ENCODE results near the gene LRRC52.

LRRC52 gene

GRCh38 chr1:165598676-165599059 is 54.9 kb downstream of the LRRC52 start:
- DNase-seq = no peak
- H3K9me2 ChIP-seq (replicated peaks; ENCODE audit: insufficient read depth, low read length) = no peaks in the 10 kb centered on the region
- H3K9me3 ChIP-seq (replicated peaks; ENCODE audit: insufficient read depth, low read length) = no peaks in the 10 kb centered on the region
- H3K4me3 ChIP-seq (ENCODE audit: low read length) = peak overlapping the region; percentile 81
- peak overlapping the region; percentile 43; the same call in 1 of the 2 replicates for H3K27ac ChIP-seq (ENCODE audit: low read length)
- no peaks in the 10 kb centered on the region for H3K27me3 ChIP-seq (replicated peaks; ENCODE audit: insufficient read depth, low read length)
- peak overlapping the region; percentile 78 for H3K9ac ChIP-seq (ENCODE audit: low read length)
- H3K4me1 ChIP-seq (ENCODE audit: low read length) = peaks cover 47% of the 10 kb centered on the region
- no peaks in the 10 kb centered on the region for H3K79me2 ChIP-seq (ENCODE audit: low read length)
- peak overlapping the region; percentile 95 for H2AFZ ChIP-seq (ENCODE audit: low read length)
- H4K20me1 ChIP-seq (ENCODE audit: insufficient read depth, low read length) = no peaks in the 10 kb centered on the region
- no peaks in the 10 kb centered on the region for H3K36me3 ChIP-seq (replicated peaks; ENCODE audit: insufficient read depth, low read length)
- peaks cover 17% of the 10 kb centered on the region for H3F3A ChIP-seq (ENCODE audit: insufficient read depth, low read length)
- TF ChIP-seq CTCF (IDR thresholded peaks at IDR 0.05; ENCODE audit: low read length) (no peak), EZH2 (optimal IDR thresholded peaks at IDR 0.05; ENCODE audit: low read depth, low read length) (no peak), EZH2phosphoT487 (IDR thresholded peaks at IDR 0.05; ENCODE audit: low read length) (no peak)
- H3K4me2 ChIP-seq (ENCODE audit: low read depth, low read length) = peak overlapping the region; percentile 93

GRCh38 chr1:165600793-165601192 is 57.0 kb downstream of the LRRC52 start:
- TF ChIP-seq CTCF (IDR thresholded peaks at IDR 0.05; ENCODE audit: low read length) (no peak), EZH2phosphoT487 (IDR thresholded peaks at IDR 0.05; ENCODE audit: low read length) (no peak), EZH2 (optimal IDR thresholded peaks at IDR 0.05; ENCODE audit: low read depth, low read length) (no peak)
- Histone ChIP-seq H3K4me1 (ENCODE audit: low read length) (peaks cover 26% of the 10 kb centered on the region), H2AFZ (ENCODE audit: low read length) (no peak overlapping the region)

GRCh38 chr1:165603810-165604209 is 60.0 kb downstream of the LRRC52 start:
- Histone ChIP-seq H3K27ac (ENCODE audit: low read length) (no peak overlapping the region), H3K4me3 (ENCODE audit: low read length) (no peak overlapping the region), H3K9me3 (replicated peaks; ENCODE audit: insufficient read depth, low read length) (no peaks in the 10 kb centered on the region), H4K20me1 (ENCODE audit: insufficient read depth, low read length) (no peaks in the 10 kb centered on the region), H3F3A (ENCODE audit: insufficient read depth, low read length) (0 out of 2 replicates have a peak, but pooled peaks cover 5% of the 10 kb centered on the region), H3K9ac (ENCODE audit: low read length) (no peak overlapping the region), H3K79me2 (ENCODE audit: low read length) (no peaks in the 10 kb centered on the region), H3K27me3 (replicated peaks; ENCODE audit: insufficient read depth, low read length) (no peaks in the 10 kb centered on the region), H3K9me2 (replicated peaks; ENCODE audit: insufficient read depth, low read length) (no peaks in the 10 kb centered on the region), H3K36me3 (replicated peaks; ENCODE audit: insufficient read depth, low read length) (no peaks in the 10 kb centered on the region), H2AFZ (ENCODE audit: low read length) (no peak overlapping the region), H3K4me2 (ENCODE audit: low read depth, low read length) (no peak overlapping the region), H3K4me1 (ENCODE audit: low read length) (peaks cover 14% of the 10 kb centered on the region)
- TF ChIP-seq EZH2phosphoT487 (IDR thresholded peaks at IDR 0.05; ENCODE audit: low read length) (no peak), EZH2 (optimal IDR thresholded peaks at IDR 0.05; ENCODE audit: low read depth, low read length) (no peak), CTCF (IDR thresholded peaks at IDR 0.05; ENCODE audit: low read length) (no peak)
- no peak for DNase-seq

More at GRCh38 chr1:165600793-165601192, 57.0 kb downstream of the LRRC52 start:
- Histone ChIP-seq H3K27ac (ENCODE audit: low read length) (no peak overlapping the region), H3K36me3 (replicated peaks; ENCODE audit: insufficient read depth, low read length) (no peaks in the 10 kb centered on the region), H3K79me2 (ENCODE audit: low read length) (no peaks in the 10 kb centered on the region), H3K9ac (ENCODE audit: low read length) (no peak overlapping the region), H3K9me2 (replicated peaks; ENCODE audit: insufficient read depth, low read length) (no peaks in the 10 kb centered on the region), H3K4me3 (ENCODE audit: low read length) (no peak overlapping the region), H4K20me1 (ENCODE audit: insufficient read depth, low read length) (no peaks in the 10 kb centered on the region), H3K4me2 (ENCODE audit: low read depth, low read length) (no peak overlapping the region), H3K27me3 (replicated peaks; ENCODE audit: insufficient read depth, low read length) (no peaks in the 10 kb centered on the region), H3F3A (ENCODE audit: insufficient read depth, low read length) (peaks cover 5% of the 10 kb centered on the region; the same call in 1 of the 2 replicates), H3K9me3 (replicated peaks; ENCODE audit: insufficient read depth, low read length) (no peaks in the 10 kb centered on the region)
- no peak for DNase-seq
